VCaP (cell line): Measurements from ENCODE around the gene ASB2.

Source experiments
- H3K27ac ChIP-seq: fragments of 450-650 bp; 2 replicates; pipeline ENCODE4 v1.5.1; 2017
- CTCF ChIP-seq: fragments of 450-650 bp; conservative IDR thresholded peaks from 2 replicates; pipeline ENCODE4 v1.5.1; 2017; ENCODE audit warnings: mild to moderate bottlenecking, moderate library complexity

ASB2 gene

GRCh38 chr14:93903342-93904184 lies 72.8 kb downstream of the ASB2 start:
- H3K27ac ChIP-seq: peak overlapping the region; percentile 85; the same call in 1 of the 2 replicates
- peak; percentile 53; the same call in 1 of the 2 replicates for TF ChIP-seq CTCF

DNA sequence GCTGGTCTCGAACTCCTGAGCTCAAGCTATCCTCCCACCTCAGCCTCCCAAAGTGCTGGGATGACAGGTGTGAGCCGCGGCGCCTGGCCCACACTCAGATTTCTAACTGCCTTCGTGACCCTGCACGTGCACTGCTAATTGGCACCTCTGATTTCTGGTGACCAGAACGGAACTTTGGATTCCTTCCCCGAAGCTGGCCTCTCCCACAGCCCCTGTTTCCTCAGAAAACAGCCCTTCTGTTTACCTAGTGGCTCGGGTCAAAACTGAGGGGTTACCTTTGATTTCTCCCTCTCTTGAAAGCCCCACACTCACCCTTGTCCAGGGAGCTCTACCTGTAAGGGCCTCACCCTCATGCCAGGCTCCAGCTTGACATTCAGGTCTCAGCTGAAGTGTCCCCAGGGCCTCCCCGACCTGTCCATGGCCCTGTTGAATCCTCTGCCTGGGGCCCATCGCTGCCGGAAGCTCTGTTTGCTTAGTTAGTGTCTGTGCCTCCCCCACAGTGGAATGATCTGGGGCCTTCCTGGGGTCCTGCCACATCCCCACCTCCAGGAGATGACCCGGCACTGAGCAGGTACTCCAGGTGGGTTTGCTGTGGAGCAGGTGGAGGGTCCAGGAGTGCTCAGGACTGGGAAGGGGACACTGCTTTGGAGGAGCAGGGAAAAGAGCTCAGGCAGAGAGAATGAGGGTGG lies 73.6 kb downstream of the ASB2 start:
- no peak for TF ChIP-seq CTCF
- H3K27ac ChIP-seq: peak overlapping the region; percentile 85

GRCh38 chr14:93901813-93902212 lies 74.6 kb downstream of the ASB2 start:
- no peak for TF ChIP-seq CTCF
- H3K27ac ChIP-seq: peak overlapping the region; percentile 85

- TF ChIP-seq CTCF: no peak
- no peak overlapping the region for H3K27ac ChIP-seq
These were observed 77.6 kb downstream of the ASB2 start for GRCh38 chr14:93898731-93899130.

- no peak for TF ChIP-seq CTCF
- no peak overlapping the region for H3K27ac ChIP-seq
These were observed 78.2 kb downstream of the ASB2 start for GRCh38 chr14:93898081-93898611.

- no peak for TF ChIP-seq CTCF
- no peak overlapping the region for H3K27ac ChIP-seq
These were observed 78.9 kb downstream of the ASB2 start for GRCh38 chr14:93897476-93897845.

DNA sequence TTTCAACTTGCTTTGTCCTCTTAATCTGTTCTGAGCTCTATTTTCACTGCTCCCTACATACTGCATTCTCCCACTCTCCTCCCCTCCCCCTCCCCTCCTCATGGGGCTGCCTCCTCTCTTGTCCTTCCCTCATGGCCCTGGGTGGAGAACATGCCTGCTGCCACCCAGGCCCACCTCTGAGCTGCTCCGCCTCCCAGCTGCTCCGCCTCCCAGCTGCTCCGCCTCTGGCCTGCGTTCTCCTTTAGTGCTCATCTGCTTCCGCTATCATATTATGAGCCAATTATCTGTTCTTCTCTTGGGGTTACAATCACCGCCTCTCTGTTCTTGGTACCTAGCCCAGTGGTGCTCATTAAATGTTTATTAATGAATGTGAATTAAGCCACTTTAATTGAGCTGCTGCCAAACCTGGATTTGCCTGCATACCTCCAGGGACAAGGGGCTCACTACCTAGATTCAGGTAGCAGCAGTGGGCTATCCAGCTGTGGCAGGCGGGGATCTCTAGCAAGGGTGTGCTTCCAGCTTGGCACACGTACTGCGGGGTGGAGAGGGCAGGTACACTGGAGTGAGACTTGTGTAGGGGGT lies 81.3 kb downstream of the ASB2 start:
- no peak overlapping the region for H3K27ac ChIP-seq
- TF ChIP-seq CTCF: no peak
